IPS-15b (cell line): ENCODE results near the gene PEMT.

Experiments used
- H3K27me3 ChIP-seq: one replicate; pipeline ENCODE4 v1.6.1; 2013; ENCODE audit warnings: low read length; ENCODE audit not compliant: control insufficient read depth, insufficient read depth
- H3K36me3 ChIP-seq: one replicate; pipeline ENCODE4 v1.6.1; 2013; ENCODE audit warnings: low read length; ENCODE audit not compliant: control insufficient read depth, insufficient read depth
- H3K4me1 ChIP-seq: one replicate; pipeline ENCODE4 v1.6.1; 2013; ENCODE audit warnings: mild to moderate bottlenecking, low read length; ENCODE audit not compliant: control insufficient read depth, insufficient read depth
- H3K4me3 ChIP-seq: one replicate; pipeline ENCODE4 v1.5.1; 2013; ENCODE audit warnings: low read depth, low read length
- H3K9ac ChIP-seq: one replicate; pipeline ENCODE4 v1.6.1; 2013; ENCODE audit warnings: low read depth, mild to moderate bottlenecking, low read length
- H3K9me3 ChIP-seq: one replicate; pipeline ENCODE4 v1.6.1; 2013; ENCODE audit warnings: mild to moderate bottlenecking, low read length; ENCODE audit not compliant: control insufficient read depth, insufficient read depth

The PEMT gene

GRCh38 chr17:17556671-17557070 is 34.8 kb downstream of the PEMT start:
- Histone ChIP-seq H3K9ac (no peak overlapping the region), H3K9me3 (no peaks in the 10 kb centered on the region), H3K27me3 (no peaks in the 10 kb centered on the region), H3K36me3 (no peaks in the 10 kb centered on the region), H3K4me1 (no peaks in the 10 kb centered on the region), H3K4me3 (no peak overlapping the region)

DNA sequence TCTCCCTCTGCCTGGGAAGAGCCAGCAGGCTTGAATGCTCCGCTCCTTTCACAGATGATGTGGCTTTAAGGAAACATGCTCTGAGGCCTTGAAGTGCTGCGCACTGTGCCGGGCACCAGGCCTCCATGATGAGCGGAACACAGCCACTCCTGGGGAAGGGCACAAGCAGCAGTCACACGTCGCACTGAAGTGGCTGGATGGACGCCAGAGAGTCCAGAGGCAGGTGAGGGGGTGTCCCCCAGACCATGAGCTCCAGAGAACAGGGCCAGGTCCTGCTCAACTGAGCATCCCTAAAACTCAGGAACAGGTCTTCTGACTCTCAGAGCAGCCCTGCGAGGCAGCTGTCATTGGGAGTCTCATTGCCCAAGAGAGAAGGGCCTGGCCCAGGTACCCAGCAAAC is 35.6 kb downstream of the PEMT start:
- Histone ChIP-seq H3K9ac (no peak overlapping the region), H3K4me3 (no peak overlapping the region), H3K9me3 (no peaks in the 10 kb centered on the region), H3K27me3 (no peaks in the 10 kb centered on the region), H3K36me3 (no peaks in the 10 kb centered on the region), H3K4me1 (no peaks in the 10 kb centered on the region)

DNA sequence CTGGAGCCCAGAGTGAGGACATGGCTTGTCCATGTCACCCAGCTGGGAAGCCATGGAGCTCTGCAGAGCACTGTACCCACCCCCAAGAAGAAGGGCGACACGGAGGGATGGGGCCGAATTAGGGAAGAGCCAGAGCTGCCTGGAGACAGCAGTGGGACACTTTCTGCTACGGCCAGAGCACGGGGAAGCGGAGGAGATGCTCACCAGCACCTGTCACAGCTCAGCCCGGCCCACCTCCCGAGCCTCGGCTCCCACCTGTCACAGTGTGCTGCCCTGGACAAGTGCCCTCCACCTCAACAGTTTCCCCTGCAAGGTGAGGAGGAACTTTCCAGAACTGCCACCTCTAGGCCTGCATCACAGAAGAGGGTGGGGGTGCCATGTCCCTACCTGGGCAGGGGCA is 36.4 kb downstream of the PEMT start:
- H3K27me3 ChIP-seq, result no peaks in the 10 kb centered on the region
- no peak overlapping the region for H3K9ac ChIP-seq
- no peaks in the 10 kb centered on the region for H3K36me3 ChIP-seq
- no peaks in the 10 kb centered on the region for H3K4me1 ChIP-seq
- no peak overlapping the region for H3K4me3 ChIP-seq
- H3K9me3 ChIP-seq, result no peaks in the 10 kb centered on the region

GRCh38 chr17:17554266-17554665 is 37.2 kb downstream of the PEMT start:
- H3K9ac ChIP-seq, result no peak overlapping the region
- no peaks in the 10 kb centered on the region for H3K27me3 ChIP-seq
- no peak overlapping the region for H3K4me3 ChIP-seq
- no peaks in the 10 kb centered on the region for H3K4me1 ChIP-seq
- no peaks in the 10 kb centered on the region for H3K36me3 ChIP-seq
- no peaks in the 10 kb centered on the region for H3K9me3 ChIP-seq

GRCh38 chr17:17553217-17554195 is 38.0 kb downstream of the PEMT start:
- no peaks in the 10 kb centered on the region for H3K27me3 ChIP-seq
- H3K4me3 ChIP-seq, result no peak overlapping the region
- H3K4me1 ChIP-seq, result no peaks in the 10 kb centered on the region
- H3K36me3 ChIP-seq, result no peaks in the 10 kb centered on the region
- H3K9me3 ChIP-seq, result no peaks in the 10 kb centered on the region
- H3K9ac ChIP-seq, result no peak overlapping the region

GRCh38 chr17:17552351-17553216 is 38.9 kb downstream of the PEMT start:
- H3K4me3 ChIP-seq, result no peak overlapping the region

DNA sequence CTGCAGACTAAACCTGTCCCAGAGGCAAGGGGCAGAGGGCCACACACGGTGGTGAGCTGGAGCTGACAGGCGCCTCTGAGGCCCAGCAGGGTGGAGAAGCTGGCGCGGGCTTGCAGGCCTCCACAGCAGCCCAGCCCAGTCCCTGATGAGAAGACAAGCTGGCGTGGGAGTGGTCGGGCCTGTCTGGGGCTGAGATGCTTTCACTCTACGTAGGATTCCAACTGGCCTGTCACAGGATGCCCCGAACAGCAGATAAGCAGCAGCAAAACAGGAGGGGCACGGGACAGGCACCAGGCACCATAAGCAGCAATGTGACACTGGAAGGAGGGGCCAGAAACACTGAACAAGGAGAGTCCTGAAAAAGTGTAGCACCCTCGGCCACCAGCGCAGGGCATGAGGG is 40.1 kb downstream of the PEMT start:
- Histone ChIP-seq H3K4me1 (no peaks in the 10 kb centered on the region), H3K9me3 (no peaks in the 10 kb centered on the region), H3K36me3 (no peaks in the 10 kb centered on the region), H3K27me3 (no peaks in the 10 kb centered on the region), H3K9ac (no peak overlapping the region), H3K4me3 (no peak overlapping the region)

More at GRCh38 chr17:17552351-17553216, 38.9 kb downstream of the PEMT start:
- Histone ChIP-seq H3K9me3 (no peaks in the 10 kb centered on the region), H3K4me1 (no peaks in the 10 kb centered on the region), H3K27me3 (no peaks in the 10 kb centered on the region), H3K36me3 (no peaks in the 10 kb centered on the region), H3K9ac (no peak overlapping the region)

- H3K9ac ChIP-seq, result no peak overlapping the region
- no peaks in the 10 kb centered on the region for H3K27me3 ChIP-seq
- H3K4me1 ChIP-seq, result no peaks in the 10 kb centered on the region
- H3K36me3 ChIP-seq, result peaks cover 2% of the 10 kb centered on the region
- H3K9me3 ChIP-seq, result no peaks in the 10 kb centered on the region
- no peak overlapping the region for H3K4me3 ChIP-seq
These were observed 41.7 kb downstream of the PEMT start for GRCh38 chr17:17549732-17550366.

DNA sequence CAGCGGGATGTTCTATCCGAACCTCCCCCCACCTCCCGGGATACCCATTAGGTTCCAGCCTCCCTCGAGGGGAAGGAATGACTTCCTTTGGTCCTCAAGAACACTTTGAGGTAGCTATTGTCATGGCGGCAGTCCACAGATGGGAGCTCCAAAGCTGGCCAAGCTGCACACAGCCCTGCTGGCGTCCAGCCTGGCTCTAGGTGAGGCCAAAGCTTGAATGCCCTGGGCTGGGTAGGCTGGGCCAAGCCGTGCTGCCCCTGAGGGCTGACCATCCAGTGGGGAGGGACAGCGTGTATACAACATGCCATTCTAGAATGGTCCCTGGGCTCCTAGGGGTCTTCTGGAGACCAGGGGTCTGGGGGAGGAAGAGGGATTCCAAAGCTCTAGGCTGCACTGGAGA is 43.5 kb downstream of the PEMT start:
- H3K9me3 ChIP-seq, result no peaks in the 10 kb centered on the region
- peaks cover 3% of the 10 kb centered on the region for H3K36me3 ChIP-seq
- no peak overlapping the region for H3K4me3 ChIP-seq
- H3K4me1 ChIP-seq, result no peaks in the 10 kb centered on the region
- no peaks in the 10 kb centered on the region for H3K27me3 ChIP-seq
- H3K9ac ChIP-seq, result no peak overlapping the region

DNA sequence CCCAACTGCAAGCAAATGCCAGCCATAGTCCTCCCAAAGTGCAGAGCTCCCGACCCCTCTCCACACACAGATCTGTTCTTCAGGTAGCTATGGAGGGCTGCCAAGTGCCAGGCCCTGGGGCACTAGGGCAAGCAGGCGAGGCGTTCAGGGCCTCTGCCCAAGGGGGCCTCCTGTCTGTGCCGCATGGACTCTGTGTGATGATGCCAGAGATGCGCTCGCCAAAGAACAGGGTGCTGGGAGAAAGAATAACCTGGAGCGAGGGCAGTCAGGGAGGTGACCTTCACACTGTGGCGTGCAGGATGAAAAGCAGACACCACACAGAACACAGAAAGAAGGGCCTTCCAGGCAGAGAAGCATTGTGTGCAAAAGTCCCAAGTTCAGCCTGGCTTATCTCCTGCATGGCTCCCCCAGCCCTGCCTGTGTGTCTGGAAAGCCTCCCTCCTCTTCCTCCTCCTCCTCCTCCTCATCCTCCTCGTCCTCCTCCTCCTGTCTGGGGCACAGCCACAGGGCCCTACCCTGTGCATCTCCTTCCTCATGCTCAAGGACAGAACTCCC is 44.2 kb downstream of the PEMT start:
- Histone ChIP-seq H3K9ac (no peak overlapping the region), H3K9me3 (no peaks in the 10 kb centered on the region), H3K27me3 (no peaks in the 10 kb centered on the region), H3K4me1 (no peaks in the 10 kb centered on the region), H3K36me3 (peaks cover 3% of the 10 kb centered on the region), H3K4me3 (no peak overlapping the region)

DNA sequence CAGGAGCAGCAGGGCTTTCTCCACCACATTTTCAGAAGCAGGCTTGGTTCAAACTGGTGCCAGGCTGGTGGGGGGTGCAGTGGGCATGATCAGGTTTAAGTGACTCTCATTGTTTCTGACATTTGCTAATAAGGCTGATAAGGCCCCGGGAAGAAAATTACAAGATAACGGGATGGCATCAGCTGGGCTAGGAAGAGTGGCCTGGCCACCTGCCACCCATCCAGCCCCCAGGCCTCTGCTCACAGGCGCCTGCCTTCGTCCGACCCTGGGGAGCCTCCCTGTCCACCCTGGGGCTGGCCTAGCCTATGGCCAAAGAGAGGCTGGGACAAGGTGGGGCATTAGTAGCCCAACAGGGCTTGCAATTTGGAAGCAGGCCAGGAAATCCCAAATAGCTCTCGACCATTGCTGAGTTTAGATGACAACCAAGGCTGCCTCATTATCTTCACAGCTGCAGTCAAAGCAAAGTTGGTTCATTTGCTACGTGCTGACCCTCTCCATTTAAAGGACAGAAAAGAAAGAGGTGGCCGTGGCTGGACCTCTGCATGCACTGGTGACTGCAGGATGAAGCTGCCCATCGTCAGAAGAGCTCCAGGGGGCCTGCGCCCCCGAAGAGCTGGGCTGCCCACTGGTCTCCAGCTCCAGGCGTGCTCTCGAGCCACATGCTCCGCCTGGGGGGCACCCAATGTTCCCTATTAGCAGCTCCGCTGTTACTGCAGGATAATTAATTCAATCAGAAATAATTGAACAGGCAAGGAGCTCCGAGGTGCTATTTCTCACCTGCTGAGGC is 44.9 kb downstream of the PEMT start:
- Histone ChIP-seq H3K4me3 (no peak overlapping the region), H3K4me1 (no peaks in the 10 kb centered on the region), H3K9ac (no peak overlapping the region), H3K27me3 (no peaks in the 10 kb centered on the region), H3K9me3 (no peaks in the 10 kb centered on the region), H3K36me3 (peaks cover 3% of the 10 kb centered on the region)
